GM08714 (cell line): ENCODE data around the gene ALK.

Experiments
- H3K4me3 ChIP-seq: fragments of 200-500 bp; sonication (Bioruptor generic); 2 replicates; pipeline ENCODE4 v1.5.1; 2014; ENCODE audit warnings: mild to moderate bottlenecking, low read length, inconsistent platforms
- ZNF274 ChIP-seq: IDR thresholded peaks from 2 replicates; pipeline ENCODE4 v1.6.1; 2012; ENCODE audit warnings: mild to moderate bottlenecking, low read depth, low read length

The ALK gene

DNA sequence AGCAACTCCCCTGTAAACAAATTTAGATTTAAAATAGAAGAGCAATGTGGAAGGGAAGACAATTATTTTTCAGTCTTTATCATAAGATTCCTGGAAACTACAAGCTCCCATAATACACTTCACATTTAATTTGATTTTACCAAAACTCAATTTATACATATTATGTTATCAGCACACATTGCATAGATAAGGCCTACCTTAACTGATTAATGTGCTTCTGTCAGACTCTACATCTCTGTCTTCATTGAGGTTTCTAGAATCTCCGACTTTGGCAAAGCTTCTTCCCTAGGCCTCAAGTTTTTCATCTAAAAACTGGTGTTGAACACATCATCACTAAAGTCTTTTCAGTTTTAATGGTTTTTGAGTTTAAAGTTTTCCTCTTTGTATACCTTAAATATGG, 440.1 kb downstream of the ALK start:
- H3K4me3 ChIP-seq: no peak overlapping the region
- TF ChIP-seq ZNF274: no peak

DNA sequence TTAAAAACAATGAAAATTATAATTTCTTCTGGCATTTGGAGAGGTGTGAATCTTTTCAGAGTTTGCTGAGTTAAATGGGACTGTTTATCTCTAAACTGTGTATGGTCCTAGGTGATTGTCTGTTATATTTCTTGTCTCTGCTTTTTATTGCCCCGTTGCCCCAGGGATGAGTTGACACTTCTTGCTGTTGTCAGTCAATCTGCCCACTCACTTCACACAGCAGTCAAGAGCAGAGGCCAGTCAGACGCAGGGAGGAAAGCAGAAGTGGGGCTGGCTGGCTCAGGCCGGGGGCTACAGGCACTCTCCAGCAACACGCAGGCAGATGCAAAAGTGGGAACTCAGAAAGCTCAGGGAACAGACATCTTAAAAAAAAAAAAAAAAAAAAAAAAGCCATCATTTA, 441.0 kb downstream of the ALK start:
- H3K4me3 ChIP-seq: no peak overlapping the region
- no peak for TF ChIP-seq ZNF274

DNA sequence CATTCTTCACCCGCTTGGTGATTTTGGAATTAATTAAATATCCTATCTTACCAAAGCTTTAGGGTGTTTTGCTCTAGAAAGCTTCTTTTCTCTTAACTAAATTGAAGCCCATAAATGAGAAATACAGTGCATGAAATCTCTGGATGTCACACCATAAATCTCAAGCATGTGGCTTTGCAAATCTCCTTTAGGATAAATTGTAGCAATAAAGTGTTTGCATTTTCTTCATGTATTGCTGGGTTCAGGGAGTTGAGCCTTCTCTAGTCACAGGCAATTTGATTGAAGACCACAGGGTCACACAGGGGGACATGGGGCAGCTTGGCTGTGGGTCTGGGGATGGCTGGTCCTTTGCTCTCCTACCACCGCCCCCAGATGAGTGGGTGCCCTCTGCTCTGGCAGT, 442.0 kb downstream of the ALK start:
- TF ChIP-seq ZNF274: no peak
- H3K4me3 ChIP-seq: no peak overlapping the region

DNA sequence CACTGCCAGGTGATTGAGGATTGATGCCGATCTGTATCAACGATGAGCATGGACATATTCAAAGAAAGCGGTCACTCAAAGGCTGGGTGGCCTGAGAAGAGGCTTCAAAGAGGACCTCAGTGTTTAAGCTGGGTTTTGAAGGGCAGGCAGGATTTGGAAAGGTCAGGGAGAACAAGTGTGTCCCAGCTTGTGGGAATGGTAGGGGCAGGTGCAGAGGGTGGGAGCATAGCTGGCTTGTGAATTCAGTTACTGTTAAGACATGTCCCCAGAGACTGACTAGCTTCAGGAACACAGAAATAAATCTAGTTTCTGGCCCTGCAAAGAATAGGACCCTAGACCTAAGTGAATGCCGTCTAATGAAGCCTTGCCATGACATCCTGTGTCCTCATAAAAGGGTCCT, 442.7 kb downstream of the ALK start:
- TF ChIP-seq ZNF274: no peak
- no peak overlapping the region for H3K4me3 ChIP-seq

DNA sequence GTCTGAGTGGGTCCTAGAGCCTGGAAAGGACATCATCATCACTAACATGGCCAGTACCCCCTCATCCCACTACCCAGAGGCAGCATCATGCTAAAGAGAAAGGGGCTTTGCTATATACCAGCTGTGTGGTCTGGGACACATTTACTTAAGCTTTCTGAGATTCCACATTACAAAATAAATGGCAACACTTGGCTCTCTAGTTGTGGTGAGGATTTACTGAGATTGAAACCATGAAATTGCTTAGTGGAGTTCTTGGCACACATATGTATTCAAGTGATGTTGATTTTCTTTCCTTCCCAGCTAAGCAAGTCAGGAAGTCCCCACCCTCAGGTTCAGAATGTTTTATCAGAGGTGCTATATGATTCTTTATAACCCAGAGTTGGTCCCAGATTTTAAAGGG, 444.2 kb downstream of the ALK start:
- H3K4me3 ChIP-seq: no peak overlapping the region
- no peak for TF ChIP-seq ZNF274

DNA sequence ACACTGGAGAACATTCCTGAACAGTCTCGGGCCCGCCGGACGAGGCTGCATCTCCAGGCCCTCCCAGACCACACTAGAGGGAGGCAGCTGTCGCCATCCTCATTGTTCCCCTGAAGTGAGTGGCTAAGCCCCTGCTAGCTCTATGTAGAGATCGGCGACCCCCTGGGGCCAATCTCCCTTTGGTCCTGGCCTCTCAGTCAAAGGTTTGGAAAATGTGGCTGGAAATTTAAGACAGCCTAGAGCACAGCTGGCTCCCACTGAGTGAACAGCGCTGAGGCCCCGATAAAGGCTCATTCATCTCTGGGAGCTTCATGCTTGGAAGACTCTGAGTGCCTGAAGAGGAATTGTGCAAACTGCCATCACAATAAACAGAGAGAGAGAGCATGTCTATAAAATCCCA, 445.9 kb downstream of the ALK start:
- no peak overlapping the region for H3K4me3 ChIP-seq
- TF ChIP-seq ZNF274: no peak

DNA sequence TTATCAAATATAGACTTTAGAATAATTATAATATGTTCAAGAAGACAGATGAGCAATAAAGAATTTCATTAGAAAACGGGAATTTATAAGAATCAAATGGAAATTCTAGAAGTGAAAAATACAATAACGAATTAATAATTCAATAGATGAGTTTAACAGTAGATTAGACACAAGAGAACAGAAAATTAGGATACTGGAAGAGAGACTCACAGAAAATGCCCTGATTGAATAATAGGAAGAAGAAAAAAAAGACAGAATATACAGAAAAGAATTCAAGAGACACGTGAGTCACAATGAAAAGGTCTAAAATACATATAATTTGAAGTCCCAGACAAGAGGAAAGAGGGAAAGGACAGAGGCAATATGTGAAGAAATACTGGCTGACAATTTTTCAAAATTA, 451.4 kb downstream of the ALK start:
- no peak for TF ChIP-seq ZNF274
- H3K4me3 ChIP-seq: no peak overlapping the region

DNA sequence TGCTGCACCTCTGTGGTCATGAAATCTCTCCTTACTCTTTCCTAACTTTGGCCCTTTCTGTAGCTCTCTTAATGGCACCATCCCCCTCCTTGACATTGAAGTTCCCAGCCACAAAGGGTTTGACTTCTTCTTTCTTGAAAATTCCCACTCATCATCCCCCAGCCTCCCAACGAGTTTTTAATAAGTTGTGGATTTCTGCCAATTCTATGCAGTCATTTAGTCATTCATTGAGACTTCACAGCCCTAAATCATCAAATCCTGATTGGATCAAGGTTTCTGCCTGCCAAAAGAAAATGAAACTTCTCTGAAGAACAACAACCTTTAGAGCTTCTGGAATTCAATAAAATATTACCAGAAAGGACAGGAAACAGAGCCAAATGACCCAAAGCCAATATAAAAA, 451.9 kb downstream of the ALK start:
- H3K4me3 ChIP-seq: no peak overlapping the region
- no peak for TF ChIP-seq ZNF274

DNA sequence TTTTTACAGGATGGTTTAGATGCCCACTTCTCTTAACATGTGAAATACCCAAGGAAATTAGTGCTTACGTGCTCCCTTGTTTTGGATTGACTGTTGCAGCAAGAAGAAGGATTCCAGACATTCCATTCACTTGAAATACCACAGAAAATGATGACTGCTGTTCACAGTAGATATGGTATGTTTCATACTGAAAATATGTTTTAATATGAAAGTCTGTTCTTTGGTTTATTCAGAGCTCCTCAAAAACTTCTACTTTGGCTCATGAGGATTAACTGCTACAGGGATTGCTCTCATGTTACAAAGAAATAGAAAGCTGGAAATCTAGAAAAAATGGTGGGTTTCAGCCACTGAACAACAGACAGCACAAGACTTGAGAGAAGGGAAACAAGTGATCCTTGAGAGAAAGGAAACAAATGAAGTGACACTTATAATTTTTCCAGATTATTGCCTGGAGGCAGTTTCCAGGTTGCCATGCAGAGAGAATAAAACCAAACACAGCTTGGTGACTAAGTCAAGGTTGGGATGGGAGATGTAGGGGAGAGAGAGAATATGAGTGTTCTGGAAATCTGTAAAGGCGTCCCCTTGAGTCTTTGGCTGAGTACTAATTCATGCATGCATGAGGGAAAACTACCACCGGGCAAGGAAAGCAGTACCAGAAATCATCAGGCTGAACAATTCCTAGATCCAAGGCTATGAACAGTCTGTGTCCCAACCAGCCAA, 458.0 kb downstream of the ALK start:
- no peak overlapping the region for H3K4me3 ChIP-seq

DNA sequence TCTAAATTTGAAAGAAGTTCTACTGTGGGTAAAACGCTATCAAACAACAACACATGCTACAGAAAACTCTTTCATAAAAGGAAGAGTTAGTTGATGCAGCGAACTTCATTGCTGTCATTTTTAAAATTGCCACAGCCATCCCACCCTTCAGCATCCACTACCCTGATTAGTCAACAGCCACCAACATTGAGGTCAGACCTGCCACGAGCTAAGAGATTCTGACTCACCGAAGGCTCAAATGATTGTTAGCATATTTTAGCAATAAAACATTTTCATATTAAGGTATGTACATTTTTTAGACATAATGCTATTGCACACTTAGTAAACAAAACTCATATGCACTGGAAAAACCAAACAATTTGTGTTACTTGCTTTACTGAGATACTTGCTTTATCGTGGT, 459.1 kb downstream of the ALK start:
- TF ChIP-seq ZNF274: no peak
- H3K4me3 ChIP-seq: no peak overlapping the region

More for the DNA sequence above, 458.0 kb downstream of the ALK start:
- no peak for TF ChIP-seq ZNF274

DNA sequence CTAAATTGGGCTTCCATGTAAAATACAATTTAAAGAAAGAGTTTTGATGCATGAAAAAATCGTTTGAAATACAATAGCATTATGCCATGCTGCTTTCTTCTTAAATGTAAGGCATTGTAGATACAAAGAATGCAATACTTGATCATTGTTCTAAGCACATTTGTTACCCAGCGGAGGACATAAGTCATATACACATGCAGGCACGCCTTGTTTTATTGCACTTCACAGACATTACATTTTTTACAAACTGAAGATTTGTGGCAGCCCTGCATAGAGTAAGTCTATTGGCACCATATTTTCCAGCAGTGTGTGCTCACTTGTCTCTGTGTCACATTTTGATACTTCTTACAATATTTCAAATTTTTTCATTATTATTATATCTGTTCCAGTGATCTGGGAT, 461.2 kb downstream of the ALK start:
- TF ChIP-seq ZNF274: no peak
- no peak overlapping the region for H3K4me3 ChIP-seq

DNA sequence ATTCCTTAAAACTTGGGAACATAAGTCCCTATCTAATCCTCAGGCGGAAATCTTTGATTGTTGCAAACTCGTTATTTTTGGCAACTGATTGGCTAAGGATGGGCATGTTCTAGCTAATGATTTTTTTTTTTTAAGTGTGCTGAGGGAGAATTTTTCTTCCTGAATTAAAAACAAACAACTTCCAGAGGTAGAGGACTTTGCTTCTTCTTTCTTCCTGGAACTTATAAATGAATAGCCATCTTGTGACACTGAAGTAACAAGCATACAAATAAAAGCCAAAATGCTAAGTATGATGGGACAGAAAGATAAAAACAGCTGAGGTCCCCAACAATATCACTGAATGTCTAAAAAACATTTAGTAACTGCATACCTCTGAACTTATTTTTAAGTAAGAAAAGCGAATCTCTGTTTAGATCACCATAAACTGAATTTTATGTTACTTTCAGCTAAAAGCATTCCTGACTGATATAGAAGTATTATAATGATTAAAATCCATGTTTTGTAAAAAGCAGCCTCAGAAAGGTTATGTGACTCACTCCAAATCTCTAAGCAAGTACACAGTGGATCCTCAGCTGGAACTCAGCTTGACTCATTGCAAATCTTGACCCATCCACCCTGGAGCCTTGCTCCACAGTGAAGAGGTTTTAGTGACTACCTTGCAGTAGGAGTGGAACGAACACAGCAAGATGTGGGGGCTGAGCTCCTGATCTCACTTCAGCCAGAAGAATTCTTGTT, 461.8 kb downstream of the ALK start:
- no peak overlapping the region for H3K4me3 ChIP-seq
- TF ChIP-seq ZNF274: no peak

DNA sequence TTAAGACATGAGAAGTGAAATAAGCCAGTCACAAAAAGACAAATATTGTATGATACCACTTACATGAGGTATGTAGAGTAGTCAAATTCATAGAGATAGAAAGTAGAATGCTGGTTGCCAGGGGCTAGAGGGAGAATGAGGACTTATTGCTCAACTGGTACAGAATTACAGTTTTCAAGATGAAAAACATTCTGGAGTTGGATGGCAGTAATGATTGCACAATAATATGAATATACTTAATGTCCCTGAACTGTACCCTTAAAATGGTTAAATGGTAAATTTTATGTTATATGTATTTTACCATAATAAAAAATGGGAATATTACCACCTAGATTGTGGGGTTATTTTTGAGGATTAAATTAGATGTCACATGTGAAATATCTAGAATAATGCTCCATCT, 465.0 kb downstream of the ALK start:
- no peak overlapping the region for H3K4me3 ChIP-seq
- TF ChIP-seq ZNF274: no peak

DNA sequence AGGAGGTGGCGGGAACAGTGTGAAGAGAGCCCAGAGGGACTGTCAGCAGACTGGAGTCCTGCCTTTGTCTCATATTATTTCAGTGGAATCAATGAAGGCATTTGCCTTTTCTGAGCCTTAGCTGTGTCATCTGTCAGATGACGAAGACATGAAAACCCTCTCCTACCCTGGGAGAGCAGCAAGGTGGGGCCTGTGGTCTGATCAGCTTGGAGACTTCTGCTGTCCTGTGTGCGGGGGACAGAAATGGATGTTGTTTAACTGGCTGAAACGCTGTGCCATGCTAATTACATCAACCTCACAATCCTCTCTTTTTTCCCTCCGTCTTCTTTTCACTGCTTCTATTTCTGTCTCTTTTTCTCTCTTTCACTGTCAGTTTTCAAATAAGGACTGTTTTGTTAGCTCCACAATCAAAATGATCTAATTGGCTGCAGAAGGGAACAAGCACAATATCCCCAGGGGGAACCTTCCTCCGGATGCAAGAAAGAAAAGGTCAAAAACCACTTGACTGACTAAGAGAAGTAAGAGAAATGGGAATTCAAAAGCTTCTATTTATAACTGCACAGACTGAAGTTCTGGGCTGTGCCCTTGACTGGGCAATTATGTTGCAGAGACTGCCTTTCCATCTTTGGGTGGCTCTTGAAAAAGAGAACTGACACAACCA, 466.1 kb downstream of the ALK start:
- TF ChIP-seq ZNF274: no peak
- no peak overlapping the region for H3K4me3 ChIP-seq

DNA sequence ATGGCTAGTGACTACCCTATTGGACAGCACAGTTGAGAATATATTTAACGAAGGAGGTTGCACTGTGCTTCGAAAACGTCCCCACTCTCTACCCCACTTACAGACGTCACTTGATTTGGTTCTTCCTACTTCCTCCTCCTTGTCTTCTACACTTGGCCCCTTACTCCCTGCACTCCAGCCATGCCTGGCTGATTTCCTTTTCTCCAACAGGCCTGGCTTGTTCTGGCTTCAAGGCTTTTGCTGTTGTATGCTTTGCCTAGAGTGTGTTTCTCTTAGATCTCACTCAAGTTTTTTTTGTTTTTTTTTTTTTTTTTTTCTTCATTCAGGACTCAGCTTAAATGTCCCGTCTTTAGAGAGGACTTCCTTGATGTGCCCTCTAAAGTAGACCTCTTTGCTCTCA, 469.4 kb downstream of the ALK start:
- H3K4me3 ChIP-seq: no peak overlapping the region
- TF ChIP-seq ZNF274: no peak
